HEK293T (cell line): ENCODE results near the gene TNS3.

Experiments
- CTCF ChIA-PET: fragments of 350-600 bp; formaldehyde crosslinking; extraction: SDS; loops from one replicate; lab custom pipeline; 2021; ENCODE audit warnings: antibody characterized with exemption, inconsistent platforms; lab: Yijun Ruan, JAX
- POLR2A ChIA-PET: fragments of 350-600 bp; formaldehyde crosslinking; extraction: SDS; loops from one replicate; lab custom pipeline; 2020; ENCODE audit warnings: antibody characterized with exemption, inconsistent platforms; lab: Yijun Ruan, JAX
- DNase-seq: peaks from one replicate; pipeline ENCODE4 v3.0.0; 2012; ENCODE audit warnings: mixed read lengths; ENCODE audit errors: extremely low spot score
- ARNT ChIP-seq: fragments of 450-650 bp; IDR thresholded peaks from 2 replicates; pipeline ENCODE4 v1.6.1; 2017; ENCODE audit warnings: mild to moderate bottlenecking
- BHLHE40 ChIP-seq: fragments of 450-650 bp; IDR thresholded peaks from 2 replicates; pipeline ENCODE4 v1.6.1; 2016; ENCODE audit warnings: mild to moderate bottlenecking, moderate library complexity, borderline replicate concordance
- CTBP1 ChIP-seq: fragments of 450-650 bp; IDR thresholded peaks from 2 replicates; pipeline ENCODE4 v1.6.1; 2016; ENCODE audit warnings: borderline replicate concordance
- ELF4 ChIP-seq: fragments of 450-650 bp; IDR thresholded peaks from 2 replicates; pipeline ENCODE4 v1.6.1; 2017; ENCODE audit warnings: antibody characterized with exemption
- FOXA1 ChIP-seq: fragments of 450-650 bp; IDR thresholded peaks from 2 replicates; pipeline ENCODE4 v1.6.1; 2016; ENCODE audit warnings: mild to moderate bottlenecking
- FOXK2 ChIP-seq: fragments of 450-650 bp; IDR thresholded peaks from 2 replicates; pipeline ENCODE4 v1.6.1; 2016; ENCODE audit warnings: mild to moderate bottlenecking
- FOXM1 ChIP-seq: fragments of 450-650 bp; IDR thresholded peaks from 2 replicates; pipeline ENCODE4 v1.6.1; 2017; ENCODE audit warnings: mild to moderate bottlenecking, borderline replicate concordance
- HDGF ChIP-seq: fragments of 450-650 bp; IDR thresholded peaks from 2 replicates; pipeline ENCODE4 v1.6.1; 2017; ENCODE audit warnings: antibody characterized with exemption, borderline replicate concordance
- L3MBTL2 ChIP-seq: fragments of 450-650 bp; conservative IDR thresholded peaks from 2 replicates; pipeline ENCODE4 v1.6.1; 2016; ENCODE audit warnings: mild to moderate bottlenecking
- LEF1 ChIP-seq: fragments of 450-650 bp; IDR thresholded peaks from 2 replicates; pipeline ENCODE4 v1.6.1; 2017; ENCODE audit warnings: mild to moderate bottlenecking, borderline replicate concordance
- NFRKB ChIP-seq: fragments of 450-650 bp; IDR thresholded peaks from 2 replicates; pipeline ENCODE4 v1.6.1; 2016; ENCODE audit warnings: mild to moderate bottlenecking, moderate library complexity
- SP1 ChIP-seq: fragments of 450-650 bp; IDR thresholded peaks from 2 replicates; pipeline ENCODE4 v1.6.1; 2017
- SUZ12 ChIP-seq: fragments of 450-650 bp; IDR thresholded peaks from 2 replicates; pipeline ENCODE4 v1.6.1; 2016; ENCODE audit warnings: mild to moderate bottlenecking
- TARDBP ChIP-seq: fragments of 450-650 bp; IDR thresholded peaks from 2 replicates; pipeline ENCODE4 v1.6.1; 2016
- ZNF384 ChIP-seq: fragments of 450-650 bp; IDR thresholded peaks from 2 replicates; pipeline ENCODE4 v1.6.1; 2016
- TF ChIP-seq, protein P1 (sequence below): fragments of 450-650 bp; IDR thresholded peaks from 2 replicates; pipeline ENCODE4 v1.6.1; 2016

TNS3 gene

DNA sequence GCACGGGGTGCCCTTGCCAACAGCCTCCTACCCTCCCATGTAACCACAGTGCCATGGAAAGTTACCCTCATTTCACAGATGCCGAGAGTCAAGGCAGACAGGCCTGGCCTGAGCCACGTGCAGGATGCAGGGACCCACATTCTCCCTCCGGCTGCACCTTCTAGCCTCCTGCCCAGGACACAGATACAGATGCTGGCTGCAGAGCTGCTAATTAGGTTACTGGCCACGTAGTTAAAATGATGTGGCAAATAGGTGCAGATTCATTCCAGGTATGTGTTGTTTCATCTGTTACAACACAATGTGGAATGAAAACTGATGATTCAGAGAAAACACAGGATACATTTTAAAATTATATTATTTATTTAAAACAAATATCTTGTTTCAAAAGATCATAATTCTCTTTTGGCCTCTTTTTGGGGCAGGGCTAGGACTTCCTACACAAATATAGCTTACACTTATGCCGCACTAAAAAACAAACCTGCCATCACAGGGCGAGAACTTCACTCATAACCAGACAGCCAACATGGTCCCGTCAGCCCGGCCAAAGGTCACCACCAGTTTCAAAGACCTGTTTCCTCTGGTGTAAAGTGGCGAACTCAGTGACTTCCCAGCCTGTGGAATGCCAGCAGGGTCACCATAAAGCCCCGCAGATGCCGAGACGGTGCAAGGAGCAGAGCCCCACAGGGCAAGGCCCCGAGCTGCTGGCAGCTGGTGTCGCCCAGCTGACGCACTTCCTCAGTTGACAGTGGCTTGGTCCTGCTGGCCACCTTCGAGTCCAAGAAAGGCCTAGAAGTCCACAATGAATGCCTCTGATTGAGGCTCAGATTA lies 83.5 kb downstream of the TNS3 start:
- CTCF ChIA-PET, result no interaction called here
- TF ChIP-seq LEF1 (no peak), SUZ12 (no peak), L3MBTL2 (no peak), ARNT (no peak), ELF4 (no peak), FOXM1 (no peak), CTBP1 (no peak), FOXA1 (no peak), ZNF384 (no peak), SP1 (no peak), TARDBP (no peak), HDGF (no peak), BHLHE40 (no peak), FOXK2 (no peak), NFRKB (no peak)
- TF ChIP-seq, protein P1, sequence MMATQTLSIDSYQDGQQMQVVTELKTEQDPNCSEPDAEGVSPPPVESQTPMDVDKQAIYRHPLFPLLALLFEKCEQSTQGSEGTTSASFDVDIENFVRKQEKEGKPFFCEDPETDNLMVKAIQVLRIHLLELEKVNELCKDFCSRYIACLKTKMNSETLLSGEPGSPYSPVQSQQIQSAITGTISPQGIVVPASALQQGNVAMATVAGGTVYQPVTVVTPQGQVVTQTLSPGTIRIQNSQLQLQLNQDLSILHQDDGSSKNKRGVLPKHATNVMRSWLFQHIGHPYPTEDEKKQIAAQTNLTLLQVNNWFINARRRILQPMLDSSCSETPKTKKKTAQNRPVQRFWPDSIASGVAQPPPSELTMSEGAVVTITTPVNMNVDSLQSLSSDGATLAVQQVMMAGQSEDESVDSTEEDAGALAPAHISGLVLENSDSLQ, result no peak
- no peak for DNase-seq
- POLR2A ChIA-PET, result interaction anchor here (1.1 kb wide), 1 partner anchor 9 kb away, joined by 3 read pairs; no protein-coding TSS in a partner anchor

DNA sequence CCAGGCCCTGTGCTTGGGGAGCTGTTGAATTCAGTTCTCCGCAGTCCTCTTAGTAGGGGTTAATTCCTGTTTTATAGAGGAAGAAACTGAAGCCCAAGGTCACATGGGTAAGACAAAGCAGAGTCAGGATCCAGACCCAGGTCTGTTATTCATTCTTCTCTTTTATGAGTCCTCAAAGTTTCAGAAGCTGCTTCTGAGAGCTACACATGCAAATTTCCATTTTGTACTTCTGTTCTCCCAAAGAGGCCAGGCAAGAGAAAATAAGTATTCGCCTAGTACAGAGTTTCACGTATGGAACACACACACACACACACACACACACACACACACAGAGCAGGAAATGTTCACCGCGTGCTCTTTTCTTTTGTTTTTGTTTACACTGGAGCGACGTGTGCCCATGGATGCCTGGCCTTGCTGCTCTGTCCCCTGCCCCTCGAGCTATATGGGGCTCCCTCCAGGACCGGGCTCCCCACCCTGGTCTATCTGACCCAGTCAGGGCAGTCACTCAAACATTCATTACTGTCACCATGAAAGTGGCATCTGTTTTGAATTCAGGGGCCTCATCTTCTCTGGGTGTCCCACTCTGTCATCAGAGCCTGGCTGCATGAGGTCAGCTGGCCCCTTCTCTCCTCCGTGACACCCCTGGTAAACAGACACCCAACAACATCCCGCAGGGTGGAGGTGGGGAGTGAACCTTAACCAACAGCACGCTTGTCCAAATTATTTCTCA lies 84.4 kb downstream of the TNS3 start:
- ChIA-PET CTCF (no interaction called here), POLR2A (interaction anchor here (1.1 kb wide), 1 partner anchor 10 kb away, joined by 3 read pairs; no protein-coding TSS in a partner anchor)
- TF ChIP-seq ZNF384 (no peak), ELF4 (no peak), BHLHE40 (no peak)
- no peak for DNase-seq

DNA sequence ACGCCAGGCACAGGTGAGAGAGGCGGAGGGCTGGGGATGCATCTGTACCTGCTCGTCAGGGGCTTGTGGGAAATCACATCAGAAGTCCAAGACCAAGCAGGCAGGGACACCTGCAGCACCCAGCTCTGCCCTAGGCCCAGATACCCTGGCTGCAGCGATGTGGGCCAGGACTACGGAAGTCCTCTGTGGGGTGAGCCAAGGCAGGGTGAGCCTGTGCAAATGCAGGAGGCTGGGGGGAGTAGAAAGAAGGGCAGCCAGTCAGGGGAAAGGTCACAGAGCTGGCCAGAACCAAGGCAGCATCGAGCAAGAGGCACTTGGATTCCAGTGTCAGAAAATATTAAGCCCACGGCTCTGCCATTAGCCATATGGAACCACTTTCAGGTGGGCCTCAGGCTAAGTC lies 85.2 kb downstream of the TNS3 start:
- ChIA-PET POLR2A (no interaction called here), CTCF (no interaction called here)
- no peak for DNase-seq
- no peak for TF ChIP-seq NFRKB
- TF ChIP-seq ELF4, result no peak
- TF ChIP-seq HDGF, result no peak
- TF ChIP-seq SUZ12, result no peak

DNA sequence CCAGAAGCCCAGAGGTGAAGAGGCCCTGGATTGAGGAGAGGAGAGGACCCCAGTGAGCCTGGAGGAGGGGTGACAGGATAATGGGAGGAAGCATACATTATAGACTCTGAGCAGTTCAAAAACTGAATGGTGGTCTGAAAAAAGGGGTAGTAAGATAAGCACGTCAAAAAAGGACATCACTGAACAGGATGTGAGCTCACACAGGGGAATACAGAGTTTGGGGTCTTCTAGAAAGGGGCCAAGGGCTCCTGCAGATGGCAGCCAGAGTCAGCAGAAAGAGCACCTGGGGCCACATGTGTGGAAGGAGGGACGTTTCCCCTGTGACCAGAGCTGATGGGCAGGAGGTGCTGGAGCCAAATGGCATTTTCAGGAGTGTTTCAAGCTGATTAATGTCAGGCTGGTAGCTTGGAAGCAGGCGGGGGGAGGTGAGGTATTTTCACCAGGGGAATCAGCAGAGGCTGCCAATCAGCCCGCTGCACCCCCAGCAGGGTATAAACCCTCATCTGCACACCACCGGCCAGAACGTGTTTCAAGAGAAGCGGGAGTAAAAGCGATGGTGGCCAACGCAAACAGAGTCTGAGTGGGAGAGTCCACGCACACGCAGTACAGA lies 85.8 kb downstream of the TNS3 start:
- TF ChIP-seq LEF1 (no peak), FOXM1 (no peak), FOXK2 (no peak), ZNF384 (no peak), TARDBP (no peak), SP1 (no peak), L3MBTL2 (no peak), HDGF (no peak), ELF4 (no peak), ARNT (no peak), CTBP1 (no peak), NFRKB (no peak), BHLHE40 (no peak), SUZ12 (no peak), FOXA1 (no peak)
- TF ChIP-seq, protein P1, result no peak
- CTCF ChIA-PET, result no interaction called here
- POLR2A ChIA-PET, result no interaction called here
- no peak for DNase-seq

DNA sequence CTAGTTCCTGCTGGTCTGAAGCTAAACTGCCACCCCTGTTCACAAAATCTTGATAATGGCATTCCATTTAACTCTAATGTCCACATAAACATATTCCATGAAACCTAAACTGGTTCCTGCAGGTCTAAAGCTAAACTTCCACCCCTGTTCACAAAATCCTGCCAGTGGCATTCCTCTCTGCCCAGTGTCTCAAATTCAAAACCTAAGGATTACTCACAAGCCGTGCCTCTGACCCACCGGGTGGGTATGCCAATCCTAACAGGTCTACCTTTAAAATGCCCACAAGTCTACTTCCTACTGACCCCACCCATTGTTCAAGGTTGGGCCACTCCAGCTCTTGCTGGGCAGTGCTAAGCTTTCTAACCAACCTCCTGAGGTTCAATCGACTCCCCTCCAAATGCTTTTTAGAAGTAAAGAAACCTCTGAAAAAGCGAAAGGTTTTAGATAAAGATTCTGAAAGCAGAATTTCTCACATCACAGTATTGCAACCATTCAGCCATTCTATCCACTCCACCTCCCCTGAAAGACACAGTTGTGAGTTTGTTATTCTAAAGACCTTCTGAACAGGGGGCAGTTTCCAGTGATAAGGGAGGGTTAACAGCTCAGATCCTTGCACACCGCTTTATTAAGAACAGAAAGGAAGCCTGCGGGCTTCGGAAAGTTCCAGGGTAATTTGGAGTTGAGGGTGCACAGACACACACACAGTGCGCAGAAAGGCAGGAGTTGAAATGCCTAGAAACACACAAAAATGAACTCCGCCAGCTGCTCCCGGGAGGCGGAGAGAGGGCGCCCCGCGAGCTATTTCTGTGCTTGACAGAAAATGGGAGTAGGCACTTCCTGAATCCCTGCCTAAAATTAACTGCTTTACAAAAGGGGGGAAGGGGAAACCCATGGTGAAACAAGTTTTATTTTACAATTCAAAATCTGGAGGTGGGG lies 87.7 kb downstream of the TNS3 start:
- no peak for TF ChIP-seq LEF1
- no peak for TF ChIP-seq SUZ12
- no peak for TF ChIP-seq ELF4
- TF ChIP-seq ARNT, result no peak
- no peak for TF ChIP-seq BHLHE40
- TF ChIP-seq FOXM1, result no peak
- no peak for TF ChIP-seq HDGF
- TF ChIP-seq L3MBTL2, result no peak
- TF ChIP-seq TARDBP, result no peak
- no peak for TF ChIP-seq NFRKB
- no peak for TF ChIP-seq SP1
- TF ChIP-seq, protein P1, result no peak
- TF ChIP-seq CTBP1, result no peak
- TF ChIP-seq ZNF384, result no peak
- TF ChIP-seq FOXK2, result no peak
- no peak for DNase-seq
- POLR2A ChIA-PET, result no interaction called here
- CTCF ChIA-PET, result interaction anchor here (0.7 kb wide), 1 partner anchor 161 kb away, joined by 3 read pairs; no protein-coding TSS in a partner anchor
